Activated B cell treated with CpG ODN at 0.5 μM for 24 hours (primary cell): Measurements from ENCODE around the gene HDAC1. TPM values are rescaled to one million over a fixed set of nuclear protein-coding genes. Genes with fewer than 3 reads are reported as not detected.

Experiments used
- ATAC-seq: fragments of 200-7000 bp; cut with Tn5 transposase; one replicate; pipeline ENCODE4 v1.10.0; 2021; ENCODE audit warnings: low read depth, mild to moderate bottlenecking, moderate library complexity
- CTCF ChIA-PET: fragments of 350-600 bp; sonication (Branson Sonifier 250); formaldehyde crosslinking; loops from one replicate; lab custom pipeline; 2021; ENCODE audit warnings: antibody characterized with exemption; lab: Charles Lee
- POLR2A ChIA-PET: fragments of 350-600 bp; sonication (Branson Sonifier 250); formaldehyde crosslinking; loops from one replicate; lab custom pipeline; 2021; ENCODE audit warnings: antibody characterized with exemption; lab: Charles Lee
- DNase-seq: peaks from one replicate; pipeline ENCODE4 v3.0.0; 2022
- H3K27ac Mint-ChIP-seq: one replicate; pipeline ENCODE4 v1.8.0; 2020; ENCODE audit warnings: mixed read lengths
- H3K27me3 Mint-ChIP-seq: one replicate; pipeline ENCODE4 v1.8.0; 2021; ENCODE audit warnings: mixed read lengths
- H3K36me3 Mint-ChIP-seq: one replicate; pipeline ENCODE4 v1.8.0; 2021; ENCODE audit warnings: low read depth, mixed read lengths
- H3K4me1 Mint-ChIP-seq: one replicate; pipeline ENCODE4 v1.8.0; 2021; ENCODE audit warnings: mixed read lengths
- H3K4me3 Mint-ChIP-seq: one replicate; pipeline ENCODE4 v1.8.0; 2020; ENCODE audit warnings: mild to moderate bottlenecking, mixed read lengths
- H3K9me3 Mint-ChIP-seq: one replicate; pipeline ENCODE4 v1.8.0; 2020; ENCODE audit warnings: mixed read lengths
- intact Hi-C: fragments of 100-400 bp; cut with micrococcal nuclease; formaldehyde crosslinking; loops from one replicate; pipeline ENCODE4 v1.15.1; 2024
- total RNA-seq: library from RNA; stranded (reverse); gene quantifications from 2 replicates; pipeline ENCODE4 v1.2.3, GENCODE V29; 2022
- TF ChIP-seq, protein P1 (sequence below): fragments of 200-600 bp; IDR thresholded peaks from one replicate; pipeline ENCODE4 v1.8.0; 2022; ENCODE audit warnings: antibody characterized with exemption, mild to moderate bottlenecking

HDAC1 gene
- total RNA-seq, 1 donor from 2014 or later = 212 TPM

DNA sequence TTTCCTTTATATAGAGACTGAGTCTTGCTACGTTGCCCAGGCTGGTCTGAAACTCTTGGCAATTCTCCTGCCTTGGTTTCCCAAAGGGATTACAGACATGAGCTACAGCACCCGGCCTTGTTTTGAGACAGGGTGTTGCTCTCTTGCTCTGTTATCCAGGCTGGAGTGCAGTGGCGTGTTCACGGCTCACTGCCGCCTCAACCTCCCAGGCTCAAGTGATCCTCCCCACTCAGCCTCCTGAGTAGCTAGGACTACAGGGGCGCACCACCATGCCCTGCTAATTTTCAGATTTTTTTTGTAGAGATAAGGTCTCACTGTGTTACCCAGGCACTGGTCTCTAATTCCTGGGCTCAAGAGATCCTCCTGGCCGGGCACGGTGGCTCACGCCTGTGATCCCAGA, 26.0 kb upstream of the HDAC1 start:
- no peak for ATAC-seq
- POLR2A ChIA-PET = interaction anchor here (4.3 kb wide), 1 partner anchor 15 kb away, joined by 31 read pairs; the partner anchor contains the start of gene LCK
- TF ChIP-seq, protein P1, sequence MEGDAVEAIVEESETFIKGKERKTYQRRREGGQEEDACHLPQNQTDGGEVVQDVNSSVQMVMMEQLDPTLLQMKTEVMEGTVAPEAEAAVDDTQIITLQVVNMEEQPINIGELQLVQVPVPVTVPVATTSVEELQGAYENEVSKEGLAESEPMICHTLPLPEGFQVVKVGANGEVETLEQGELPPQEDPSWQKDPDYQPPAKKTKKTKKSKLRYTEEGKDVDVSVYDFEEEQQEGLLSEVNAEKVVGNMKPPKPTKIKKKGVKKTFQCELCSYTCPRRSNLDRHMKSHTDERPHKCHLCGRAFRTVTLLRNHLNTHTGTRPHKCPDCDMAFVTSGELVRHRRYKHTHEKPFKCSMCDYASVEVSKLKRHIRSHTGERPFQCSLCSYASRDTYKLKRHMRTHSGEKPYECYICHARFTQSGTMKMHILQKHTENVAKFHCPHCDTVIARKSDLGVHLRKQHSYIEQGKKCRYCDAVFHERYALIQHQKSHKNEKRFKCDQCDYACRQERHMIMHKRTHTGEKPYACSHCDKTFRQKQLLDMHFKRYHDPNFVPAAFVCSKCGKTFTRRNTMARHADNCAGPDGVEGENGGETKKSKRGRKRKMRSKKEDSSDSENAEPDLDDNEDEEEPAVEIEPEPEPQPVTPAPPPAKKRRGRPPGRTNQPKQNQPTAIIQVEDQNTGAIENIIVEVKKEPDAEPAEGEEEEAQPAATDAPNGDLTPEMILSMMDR = no peak

DNA sequence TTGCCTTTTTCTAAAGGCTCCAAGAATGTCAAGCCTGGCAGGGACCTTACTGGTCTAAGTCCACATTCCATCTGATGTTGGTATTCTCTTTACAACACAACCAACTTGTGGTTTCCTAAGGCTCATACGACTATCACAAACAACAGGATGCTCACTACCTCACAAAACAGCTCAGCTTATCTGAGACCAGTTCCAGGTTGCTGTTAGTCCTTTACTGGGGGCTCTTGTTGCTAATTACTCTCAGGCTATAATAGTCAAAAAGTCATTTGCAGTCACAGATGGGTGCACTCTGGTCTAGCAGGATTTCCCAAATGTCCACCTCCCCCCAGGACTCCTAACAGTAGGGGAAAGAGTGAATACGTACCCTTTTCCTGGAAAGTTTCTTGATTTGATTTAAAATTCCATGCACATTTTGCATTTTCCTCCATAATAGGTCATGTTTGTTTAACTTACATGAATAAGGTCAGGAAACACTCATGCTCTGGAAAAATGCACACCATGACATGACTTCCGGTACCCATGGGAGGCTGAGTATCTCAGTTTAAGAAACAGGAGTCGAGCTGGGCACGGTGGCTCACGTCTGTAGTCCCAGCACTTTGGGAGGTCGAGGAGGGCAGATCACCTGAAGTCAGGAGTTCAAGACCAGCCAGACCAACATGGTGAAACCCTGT, 24.8 kb upstream of the HDAC1 start:
- Mint-ChIP-seq H3K36me3 (no peaks in the 10 kb centered on the region), H3K4me1 (peaks cover 38% of the 10 kb centered on the region), H3K4me3 (no peak overlapping the region), H3K9me3 (no peaks in the 10 kb centered on the region), H3K27me3 (no peaks in the 10 kb centered on the region), H3K27ac (no peak overlapping the region)
- DNase-seq = no peak
- TF ChIP-seq, protein P1 = no peak
- no peak for ATAC-seq
- ChIA-PET POLR2A (interaction anchor here (0.6 to 1.6 kb wide), 3 partner anchors 16 to 25 kb away, joined by 3 to 4 read pairs (median 4); partner anchors contain the start of genes HDAC1 and LCK), CTCF (no interaction called here)
- intact Hi-C loops = no loop called here

More for the DNA sequence above, 26.0 kb upstream of the HDAC1 start:
- no peak overlapping the region for H3K4me3 Mint-ChIP-seq
- peaks cover 34% of the 10 kb centered on the region for H3K4me1 Mint-ChIP-seq
- intact Hi-C loops = loop anchor here (2.0 kb wide), 1 partner anchor 15 kb away; the partner anchor contains the start of gene LCK
- no peak for DNase-seq
- H3K27me3 Mint-ChIP-seq = no peaks in the 10 kb centered on the region
- CTCF ChIA-PET = interaction anchor here (1.6 kb wide), 1 partner anchor 25 kb away, joined by 4 read pairs; no protein-coding TSS in a partner anchor
- no peak overlapping the region for H3K27ac Mint-ChIP-seq
- no peaks in the 10 kb centered on the region for H3K9me3 Mint-ChIP-seq
- no peaks in the 10 kb centered on the region for H3K36me3 Mint-ChIP-seq

DNA sequence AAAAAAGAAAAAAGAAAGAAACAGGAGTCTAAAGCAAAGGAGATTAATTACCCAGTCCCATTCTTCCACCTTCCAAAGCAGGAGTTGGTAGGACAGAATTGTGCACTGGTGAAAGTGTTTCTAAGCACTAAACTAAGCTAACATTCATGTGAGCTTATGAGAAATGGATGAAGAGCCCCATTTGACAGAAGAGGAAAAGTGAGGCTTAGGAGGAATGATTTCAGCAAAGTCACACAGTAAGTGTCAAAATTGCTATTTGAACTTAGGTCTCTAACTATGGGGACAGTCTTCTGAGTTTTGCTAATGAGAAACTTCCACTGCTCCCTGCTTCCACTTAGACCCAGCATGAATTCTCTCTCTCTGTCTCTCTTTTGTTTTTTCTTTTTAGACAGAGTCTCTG, 22.1 kb upstream of the HDAC1 start:
- intact Hi-C loops = no loop called here
- POLR2A ChIA-PET = interaction anchor here (0.6 to 1.8 kb wide), 3 partner anchors 8 to 68 kb away, joined by 5 to 8 read pairs (median 6); partner anchors contain the start of gene HDAC1
- peaks cover 48% of the 10 kb centered on the region for H3K4me1 Mint-ChIP-seq
- H3K27ac Mint-ChIP-seq = no peak overlapping the region
- no peaks in the 10 kb centered on the region for H3K36me3 Mint-ChIP-seq
- H3K4me3 Mint-ChIP-seq = no peak overlapping the region
- CTCF ChIA-PET = no interaction called here
- no peak for ATAC-seq
- TF ChIP-seq, protein P1 = no peak
- no peak for DNase-seq
- H3K27me3 Mint-ChIP-seq = no peaks in the 10 kb centered on the region
- H3K9me3 Mint-ChIP-seq = no peaks in the 10 kb centered on the region

DNA sequence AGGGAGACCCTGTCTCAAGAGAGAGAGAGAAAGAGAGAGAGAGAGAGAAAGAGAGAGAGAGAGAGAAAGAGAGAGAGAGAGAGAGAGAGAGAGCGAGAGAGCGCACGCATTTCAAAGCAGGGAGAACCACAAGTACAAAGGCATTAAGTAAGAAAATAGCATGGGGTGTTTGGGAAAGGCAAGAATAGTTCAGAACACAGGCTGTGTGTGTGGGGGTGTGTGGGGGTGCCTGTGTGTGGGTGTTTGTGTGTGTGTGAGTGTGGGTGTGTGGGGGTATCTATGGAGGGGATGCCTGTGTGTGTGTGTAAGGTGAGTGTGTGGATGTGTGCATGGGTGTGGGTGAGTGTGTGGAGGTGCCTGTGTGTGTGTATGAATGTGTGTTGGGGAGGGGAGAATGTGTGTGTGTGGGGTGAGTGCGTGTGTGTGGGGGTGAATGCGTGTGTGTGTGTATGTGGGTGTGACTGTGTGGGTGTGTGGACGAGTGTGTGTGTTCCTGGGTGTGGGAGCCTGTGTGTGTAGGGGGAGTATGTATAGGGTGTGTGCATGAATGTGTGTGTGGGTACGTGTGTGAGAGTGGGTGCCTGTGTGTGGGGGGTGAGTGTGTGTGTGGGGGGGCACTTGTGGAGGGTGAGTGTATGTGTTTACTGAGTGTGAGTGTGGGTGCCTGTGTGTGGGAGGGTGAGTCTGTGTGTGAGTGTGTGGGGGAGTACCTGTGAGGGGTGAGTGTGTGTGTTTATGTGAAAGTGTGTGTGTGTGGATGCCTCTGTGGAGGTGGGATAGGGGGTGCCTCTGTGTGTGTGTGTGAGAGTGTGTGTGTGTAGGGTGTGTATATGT, 19.1 kb upstream of the HDAC1 start:
- ChIA-PET POLR2A (interaction anchor here (0.6 kb wide), 2 partner anchors 21 to 71 kb away, joined by 3 to 5 read pairs; no protein-coding TSS in a partner anchor), CTCF (interaction anchor here (1.0 kb wide), 1 partner anchor 25 kb away, joined by 6 read pairs; no protein-coding TSS in a partner anchor)
- Mint-ChIP-seq H3K27me3 (no peaks in the 10 kb centered on the region), H3K27ac (peak overlapping the region; percentile 83), H3K4me3 (no peak overlapping the region), H3K9me3 (no peaks in the 10 kb centered on the region), H3K4me1 (peaks cover 33% of the 10 kb centered on the region), H3K36me3 (no peaks in the 10 kb centered on the region)
- intact Hi-C loops = no loop called here
- DNase-seq (no peak), ATAC-seq (no peak)
- TF ChIP-seq, protein P1 = no peak
